ENCODE results near the gene LMBR1. TPM values are rescaled to one million over a fixed set of nuclear protein-coding genes. Genes with fewer than 3 reads are reported as not detected.
"Not testable (repeated sequence)": the region's sequence is repeated elsewhere in the genome, so short reads cannot be mapped to it uniquely, and the experiment has no call there.

LMBR1 gene
- total and polyA plus RNA-seq, 3 donors from 2014 or later = 73.3 to 219 (median 218) TPM

DNA sequence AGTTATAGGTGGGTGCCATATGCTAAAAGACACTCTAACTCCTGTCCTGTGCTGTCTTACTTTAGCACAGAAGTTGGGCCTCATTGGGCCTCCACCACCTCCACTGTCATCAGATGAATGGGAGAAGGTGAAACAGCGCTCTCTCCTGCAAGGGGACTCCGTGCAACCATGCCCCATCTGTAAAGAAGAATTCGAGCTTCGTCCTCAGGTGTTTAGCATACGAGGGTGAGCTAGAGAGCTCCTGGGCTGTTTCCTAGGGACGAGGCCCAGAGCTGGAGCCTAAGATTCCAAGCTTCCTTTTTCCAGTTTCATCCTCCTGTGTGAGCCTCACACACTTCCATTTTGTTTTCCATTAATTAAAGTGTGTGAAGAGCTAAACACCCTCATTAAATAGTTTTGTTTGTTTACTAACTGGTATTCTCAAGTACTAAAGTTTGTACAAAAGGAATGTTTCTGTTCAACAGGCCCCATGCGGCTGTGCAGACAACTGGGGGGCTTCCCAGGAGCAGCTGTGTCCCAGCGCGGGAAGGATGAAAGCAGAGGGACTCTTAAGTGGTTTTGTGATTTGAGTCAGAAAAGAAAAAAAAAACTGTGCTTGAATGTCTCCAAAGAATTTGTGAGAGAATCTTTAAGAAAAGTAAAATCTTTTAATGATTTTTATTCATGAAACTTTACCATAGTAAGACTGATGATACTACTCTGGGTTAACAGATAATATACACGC is 238.3 kb downstream of the LMBR1 start:
- H3K4me3 ChIP-seq = no peak overlapping the region
- intact Hi-C loops (cut with DNase I; ENCODE audit: low total_unique reads) = no loop called here
- WGBS, 2 donors = 78 to 83% methylated on average over 10 of the region's 10 CpGs
- H3K9me3 ChIP-seq = no peaks in the 10 kb centered on the region
- DNase-seq = no peak
- H3K27me3 ChIP-seq = no peaks in the 10 kb centered on the region
- TF ChIP-seq CTCF (IDR thresholded peaks at IDR 0.05) = no peak
- TF ChIP-seq POLR2A (IDR thresholded peaks at IDR 0.05) = no peak
- H3K36me3 ChIP-seq (ENCODE audit: low read depth, missing control alignments) = no peaks in the 10 kb centered on the region
- no peak overlapping the region for H3K27ac ChIP-seq
- H3K4me1 ChIP-seq = no peaks in the 10 kb centered on the region

GRCh38 chr7:156652886-156653568 is 240.0 kb downstream of the LMBR1 start:
- TF ChIP-seq POLR2A (IDR thresholded peaks at IDR 0.05) (no peak), CTCF (IDR thresholded peaks at IDR 0.05) (no peak)
- Histone ChIP-seq H3K9me3 (no peaks in the 10 kb centered on the region), H3K36me3 (ENCODE audit: low read depth, missing control alignments) (no peaks in the 10 kb centered on the region), H3K4me1 (no peaks in the 10 kb centered on the region), H3K27me3 (no peaks in the 10 kb centered on the region), H3K4me3 (no peak overlapping the region), H3K27ac (no peak overlapping the region)
- WGBS, 2 donors = 94 to 95% methylated on average over 8 of the region's 8 CpGs
- DNase-seq = no peak
- intact Hi-C loops (cut with DNase I; ENCODE audit: low total_unique reads) = no loop called here

DNA sequence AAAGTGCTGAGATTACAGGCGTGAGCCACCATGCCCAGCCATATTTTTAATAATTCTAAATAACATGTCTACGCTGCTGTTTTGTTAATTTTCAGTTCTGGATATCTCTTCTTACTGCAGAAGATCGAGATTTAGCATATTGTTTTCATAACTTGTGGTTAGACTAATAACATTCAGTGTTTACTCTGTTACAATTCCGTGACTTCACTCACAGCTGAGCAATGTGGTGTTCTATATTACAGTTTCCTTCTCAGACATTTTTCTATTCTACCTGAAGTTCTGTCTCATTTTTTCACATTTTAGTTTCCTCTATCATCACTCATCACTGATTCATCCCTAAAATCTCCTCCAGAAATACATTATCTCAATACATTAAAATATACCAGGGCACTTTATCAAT is 241.5 kb downstream of the LMBR1 start:
- no peaks in the 10 kb centered on the region for H3K9me3 ChIP-seq
- no peaks in the 10 kb centered on the region for H3K27me3 ChIP-seq
- H3K4me3 ChIP-seq = no peak overlapping the region
- 91 to 97% methylated on average over 4 of the region's 4 CpGs for whole genome bisulfite sequencing, 2 donors
- no peak overlapping the region for H3K27ac ChIP-seq
- intact Hi-C loops (cut with DNase I; ENCODE audit: low total_unique reads) = no loop called here
- no peaks in the 10 kb centered on the region for H3K4me1 ChIP-seq
- no peak for DNase-seq
- TF ChIP-seq POLR2A (IDR thresholded peaks at IDR 0.05) (no peak), CTCF (IDR thresholded peaks at IDR 0.05) (no peak)
- H3K36me3 ChIP-seq (ENCODE audit: low read depth, missing control alignments) = no peaks in the 10 kb centered on the region

GRCh38 chr7:156650042-156650441 is 242.9 kb downstream of the LMBR1 start:
- H3K4me3 ChIP-seq = no peak overlapping the region
- 72 to 78% methylated on average over 4 to 9 of the region's 9 CpGs for WGBS, 2 donors
- intact Hi-C loops (cut with DNase I; ENCODE audit: low total_unique reads) = no loop called here

GRCh38 chr7:156647330-156647729 is 245.7 kb downstream of the LMBR1 start:
- intact Hi-C loops (cut with DNase I; ENCODE audit: low total_unique reads); H3K27me3 ChIP-seq; DNase-seq; H3K4me1 ChIP-seq; H3K4me3 ChIP-seq; H3K9me3 ChIP-seq; H3K36me3 ChIP-seq (ENCODE audit: low read depth, missing control alignments); H3K27ac ChIP-seq: not testable (repeated sequence)
- WGBS, 2 donors = 94 to 97% methylated on average over 5 of the region's 5 CpGs

More at GRCh38 chr7:156650042-156650441, 242.9 kb downstream of the LMBR1 start:
- TF ChIP-seq CTCF (IDR thresholded peaks at IDR 0.05) (no peak), POLR2A (IDR thresholded peaks at IDR 0.05) (no peak)
- Histone ChIP-seq H3K27me3 (no peaks in the 10 kb centered on the region), H3K4me1 (no peaks in the 10 kb centered on the region), H3K36me3 (ENCODE audit: low read depth, missing control alignments) (no peaks in the 10 kb centered on the region), H3K27ac (no peak overlapping the region), H3K9me3 (no peaks in the 10 kb centered on the region)
- DNase-seq = peak; percentile 38

All from testis (tissue), 3 donors.